GM21717 (cell line): ENCODE measurements around the gene CD83.

Experiments
- ATAC-seq: cut with Tn5 transposase; IDR thresholded peaks from one replicate; pipeline ENCODE4 v1.9.1; 2021; ENCODE audit warnings: mild to moderate bottlenecking, moderate library complexity; ENCODE audit not compliant: unreplicated experiment

CD83 gene

GRCh38 chr6:14091339-14091978, 26.1 kb upstream of the CD83 start:
- no peak for ATAC-seq

GRCh38 chr6:14092316-14092715, 25.3 kb upstream of the CD83 start:
- ATAC-seq, result no peak

GRCh38 chr6:14092838-14093789, 24.5 kb upstream of the CD83 start:
- no peak for ATAC-seq

GRCh38 chr6:14094721-14095120, 22.9 kb upstream of the CD83 start:
- ATAC-seq, result no peak

GRCh38 chr6:14095437-14095836, 22.1 kb upstream of the CD83 start:
- ATAC-seq, result peak; percentile 30

- ATAC-seq, result no peak
Observed at GRCh38 chr6:14100138-14100537, 17.4 kb upstream of the CD83 start.

- ATAC-seq, result no peak
Observed at GRCh38 chr6:14100966-14101365, 16.6 kb upstream of the CD83 start.

- ATAC-seq, result no peak
Observed at GRCh38 chr6:14102383-14102782, 15.2 kb upstream of the CD83 start.

- no peak for ATAC-seq
Observed at GRCh38 chr6:14105547-14105946, 12.0 kb upstream of the CD83 start.

GRCh38 chr6:14107000-14107399, 10.6 kb upstream of the CD83 start:
- no peak for ATAC-seq

GRCh38 chr6:14107711-14108494, 9.7 kb upstream of the CD83 start:
- no peak for ATAC-seq

GRCh38 chr6:14108571-14109410, 8.8 kb upstream of the CD83 start:
- ATAC-seq, result peak; percentile 77

GRCh38 chr6:14109411-14109826, 8.2 kb upstream of the CD83 start:
- ATAC-seq, result peak; percentile 3

GRCh38 chr6:14110001-14110818, 7.4 kb upstream of the CD83 start:
- peak; percentile 48 for ATAC-seq

GRCh38 chr6:14113976-14114375, 3.6 kb upstream of the CD83 start:
- ATAC-seq, result no peak

GRCh38 chr6:14118091-14118439, 493 bp downstream of the CD83 start:
- ATAC-seq, result no peak

GRCh38 chr6:14118446-14118845, 874 bp downstream of the CD83 start:
- ATAC-seq, result no peak

GRCh38 chr6:14119784-14120183, 2.2 kb downstream of the CD83 start:
- ATAC-seq, result no peak

- no peak for ATAC-seq
Observed at GRCh38 chr6:14120546-14120945, 3.0 kb downstream of the CD83 start.

GRCh38 chr6:14121936-14122344, 4.4 kb downstream of the CD83 start:
- ATAC-seq, result peak; percentile 69
